ENCODE results near the gene ABHD10.

Gene ABHD10

DNA sequence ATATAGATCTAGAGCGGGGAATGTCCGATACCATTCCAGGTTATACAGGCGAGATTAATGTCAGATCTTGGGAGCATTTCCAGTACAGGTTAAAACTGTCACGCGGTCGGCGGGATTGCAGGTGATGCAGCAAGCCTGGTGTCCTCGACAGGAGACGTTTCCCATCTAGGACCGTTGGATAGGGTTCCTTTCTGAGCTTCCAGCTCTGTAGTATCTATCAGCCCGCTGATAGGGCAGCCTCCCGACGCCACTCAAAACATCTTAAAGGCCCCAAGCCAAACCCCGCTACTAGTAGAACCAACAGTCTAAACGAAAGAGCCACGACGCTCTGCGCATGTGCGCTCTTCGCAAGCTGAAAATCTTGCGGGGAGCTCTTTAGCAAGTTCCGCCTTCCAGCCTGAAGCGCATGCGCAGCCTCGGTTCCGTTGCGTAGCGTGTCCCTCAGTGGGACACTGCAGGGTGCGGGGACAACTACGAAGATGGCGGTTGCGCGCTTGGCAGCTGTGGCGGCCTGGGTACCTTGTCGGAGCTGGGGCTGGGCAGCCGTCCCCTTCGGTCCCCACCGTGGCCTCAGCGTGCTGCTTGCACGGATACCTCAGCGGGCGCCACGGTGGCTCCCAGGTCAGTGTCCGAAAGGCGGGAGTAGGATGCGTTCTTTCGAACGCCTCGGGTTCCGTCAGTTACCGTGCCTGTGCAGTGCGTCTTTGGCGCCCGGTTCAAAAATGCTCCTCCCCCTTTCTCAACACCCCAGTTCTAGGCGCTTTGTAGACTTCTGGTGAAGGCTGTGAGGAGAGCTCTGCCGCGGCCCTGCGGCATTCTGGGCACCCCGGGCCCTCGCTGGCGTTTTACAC, at the start of gene ABHD10:
Gene ABHD10 (plus strand): TSS at position 444 of the 851 bp plus-strand sequence. CDS start 36 bp downstream, at position 480.
- peak; percentile 97 for DNase-seq

DNA sequence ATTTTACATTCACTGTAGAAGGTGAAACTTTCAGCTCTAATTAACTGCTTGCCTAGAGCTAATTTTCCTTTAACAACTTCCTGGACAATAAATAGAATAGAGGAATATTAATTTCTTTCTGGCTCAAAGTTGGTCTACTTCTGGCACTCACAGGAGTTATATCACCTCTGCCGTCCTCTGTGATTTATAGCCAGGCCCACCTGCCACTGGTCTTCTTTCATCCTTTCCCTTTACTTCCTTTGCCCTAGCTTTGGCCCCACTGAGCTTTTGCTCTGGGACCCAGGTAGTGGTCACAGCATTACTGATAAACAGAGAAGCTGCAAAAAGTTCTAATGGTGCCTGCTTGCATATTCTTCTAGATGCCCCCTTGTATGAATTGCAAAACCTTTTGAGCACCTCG, 49.3 kb upstream of the ABHD10 start:
- DNase-seq, result no peak

DNA sequence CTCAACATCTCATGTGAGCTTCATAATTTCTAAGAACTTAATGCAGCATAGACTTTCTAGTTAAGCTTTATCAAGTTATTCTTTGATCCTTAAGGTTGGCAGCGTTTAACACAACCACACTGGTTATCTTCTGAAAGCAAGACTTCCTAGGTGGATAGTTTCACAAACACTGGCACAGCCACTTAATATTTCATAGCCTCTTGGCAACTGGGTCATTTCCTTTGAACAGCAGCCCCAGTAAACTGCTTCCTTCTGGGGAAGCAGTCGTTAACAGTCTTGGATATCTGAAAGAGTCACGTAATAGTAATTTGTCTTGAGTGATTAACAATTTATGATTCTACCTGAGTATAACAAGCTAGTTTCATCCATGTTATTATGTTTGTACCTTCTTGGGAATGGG, 45.9 kb upstream of the ABHD10 start:
- DNase-seq, result no peak

DNA sequence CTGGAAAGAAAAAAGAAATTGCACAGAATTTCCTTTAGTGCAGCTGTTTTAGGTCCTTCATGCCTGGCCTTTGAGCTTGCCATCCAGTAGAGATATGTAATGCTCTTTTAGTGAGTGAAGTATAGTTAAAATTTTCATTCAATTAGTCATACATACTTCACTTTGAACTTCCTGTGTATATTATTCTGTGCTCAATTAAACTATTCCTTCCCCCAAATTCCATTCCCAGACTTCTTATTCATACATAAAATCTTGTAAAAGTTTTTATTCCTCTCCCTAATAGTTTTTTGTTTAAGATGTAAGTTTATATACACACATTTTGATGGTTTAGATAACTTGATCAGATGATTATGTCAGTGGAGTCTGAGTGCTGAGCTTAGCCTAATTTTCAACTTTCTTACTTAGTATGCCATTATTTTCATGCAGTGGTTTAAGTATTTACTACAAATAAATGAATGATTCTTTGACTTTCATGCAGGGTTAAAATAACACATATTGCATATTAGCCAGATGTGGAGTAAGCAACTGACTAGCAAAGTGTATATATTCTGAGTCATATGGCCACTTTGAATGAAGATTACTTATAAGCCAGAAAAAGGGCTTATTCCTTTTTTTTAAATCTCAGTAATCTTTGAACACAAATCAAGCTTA, 42.5 kb upstream of the ABHD10 start:
- peak; percentile 56 for DNase-seq

DNA sequence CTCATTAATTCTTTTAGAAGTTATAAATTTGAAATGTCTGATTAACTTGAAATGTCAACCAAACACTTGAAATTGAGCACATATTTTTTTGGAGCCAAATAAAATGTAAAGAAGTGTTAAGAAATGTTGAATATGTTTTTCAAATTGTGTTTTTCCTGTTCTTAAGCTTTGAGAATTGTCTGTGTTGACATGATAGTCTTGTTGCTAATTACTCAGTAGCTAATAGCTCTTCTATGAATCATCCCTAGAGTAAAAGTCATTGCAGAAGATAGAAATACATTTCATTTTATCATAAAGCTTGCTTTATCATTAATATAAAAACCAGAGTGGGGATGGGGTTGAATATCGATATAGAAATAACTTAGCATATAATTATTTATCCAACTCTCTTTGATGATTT, 41.9 kb upstream of the ABHD10 start:
- no peak for DNase-seq

DNA sequence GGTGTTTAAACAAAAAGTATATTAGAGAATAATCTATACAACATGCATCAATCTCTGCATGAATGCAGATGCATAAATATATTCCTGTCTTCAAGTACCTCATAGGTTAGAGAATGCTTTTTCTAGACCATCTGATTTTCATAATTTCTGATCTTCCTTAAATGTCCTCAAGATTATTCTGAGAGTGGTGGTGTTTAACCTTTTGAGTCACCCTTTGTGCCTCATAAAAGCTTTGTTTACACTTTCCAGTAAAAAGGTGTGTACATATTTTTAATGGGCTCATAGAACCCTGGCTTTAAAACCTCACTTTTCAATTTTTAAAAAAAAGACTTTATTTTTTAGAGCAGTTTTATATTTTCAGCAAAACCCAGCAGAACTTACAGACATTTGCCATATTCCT, 41.0 kb upstream of the ABHD10 start:
- DNase-seq, result no peak

DNA sequence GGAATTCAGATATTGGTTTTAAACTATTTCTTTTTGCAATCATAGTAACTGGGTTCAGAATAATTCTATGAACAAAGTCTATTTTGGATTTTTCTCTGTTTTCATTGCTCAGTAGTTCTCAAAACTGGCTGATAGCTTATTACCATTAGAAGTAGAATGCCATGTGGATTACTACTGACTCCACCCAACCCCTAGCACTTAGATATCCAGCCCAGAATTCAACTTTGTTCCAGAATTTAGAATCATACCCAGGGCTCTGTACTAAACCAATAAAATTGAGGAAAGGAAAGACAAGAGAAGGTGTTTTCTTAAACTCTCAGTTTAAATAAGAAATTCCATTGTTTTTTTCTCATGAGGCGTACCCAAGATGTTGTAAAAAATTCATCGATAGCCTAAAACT, 39.0 kb upstream of the ABHD10 start:
- DNase-seq, result no peak

DNA sequence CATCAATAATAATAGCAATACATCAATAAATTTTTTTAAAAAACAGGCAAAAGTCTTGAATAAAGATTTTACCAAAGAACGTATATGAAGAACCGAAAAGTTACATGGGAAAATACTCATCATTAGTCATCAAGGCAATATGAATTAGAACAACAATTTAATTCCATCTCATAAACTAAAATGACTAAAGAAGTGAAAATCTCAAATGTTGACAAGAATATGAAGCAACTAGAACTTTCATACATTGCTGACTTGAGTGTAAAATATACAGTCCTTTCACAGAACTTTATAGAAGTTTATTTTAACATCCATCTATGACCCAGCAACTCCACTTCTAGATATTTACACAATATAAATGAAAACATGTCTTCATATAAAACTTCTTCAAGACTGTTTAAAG, 35.3 kb upstream of the ABHD10 start:
- DNase-seq, result no peak

DNA sequence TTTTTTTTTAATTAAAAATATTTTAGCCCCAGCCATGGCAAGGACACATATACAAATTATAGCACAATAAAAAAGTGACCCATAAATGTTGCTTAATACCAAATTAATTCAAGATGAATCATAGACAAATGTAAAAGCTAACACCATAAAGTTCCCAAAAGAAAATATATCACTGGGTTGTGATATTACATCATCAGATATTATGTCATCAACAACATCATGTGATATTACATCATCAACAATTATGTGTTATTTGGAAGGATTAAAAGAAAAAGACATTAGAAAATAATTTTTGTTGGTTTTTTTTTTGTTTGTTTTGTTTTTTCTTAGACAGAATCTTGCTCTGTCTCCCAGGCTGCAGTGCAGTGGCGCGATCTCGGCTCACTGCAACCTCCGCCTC, 34.5 kb upstream of the ABHD10 start:
- no peak for DNase-seq

DNA sequence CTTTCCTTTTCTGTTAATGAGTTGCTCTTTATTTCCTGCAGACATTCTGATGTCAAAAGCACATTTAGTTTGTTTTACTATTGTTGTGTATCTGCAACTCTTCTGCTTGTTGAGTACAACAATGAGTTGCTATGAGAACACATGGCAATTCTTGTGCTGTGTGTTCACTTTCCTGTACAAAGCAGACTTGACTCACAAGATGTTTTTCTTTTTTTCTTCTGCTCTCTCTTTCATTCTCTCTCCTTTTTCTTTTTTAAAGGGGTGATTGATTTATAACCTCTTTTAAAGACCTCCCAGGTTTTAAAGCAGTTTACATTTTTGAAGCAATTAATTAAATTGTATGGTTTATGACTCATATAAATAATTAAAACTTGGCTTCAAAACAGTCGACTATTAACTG, 31.6 kb upstream of the ABHD10 start:
- no peak for DNase-seq

DNA sequence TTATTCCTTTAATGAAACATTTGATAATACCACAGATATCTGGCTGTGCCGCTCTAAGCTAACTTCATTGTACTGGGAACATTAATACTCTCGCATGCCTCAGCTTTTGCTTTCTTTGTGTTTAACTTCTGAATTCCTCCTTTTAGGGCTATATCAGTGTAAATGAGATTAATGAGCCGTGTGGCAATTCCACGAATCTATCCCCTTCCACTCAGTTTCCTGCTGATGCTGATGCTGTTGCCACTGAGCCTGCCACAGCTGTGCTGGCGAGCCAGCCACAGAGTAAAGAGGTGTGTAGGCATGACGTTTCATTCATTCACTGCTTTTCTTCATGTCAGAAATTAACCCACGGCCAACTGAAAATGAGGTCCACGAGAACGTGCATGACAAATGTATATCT, 30.0 kb upstream of the ABHD10 start:
- DNase-seq, result no peak

DNA sequence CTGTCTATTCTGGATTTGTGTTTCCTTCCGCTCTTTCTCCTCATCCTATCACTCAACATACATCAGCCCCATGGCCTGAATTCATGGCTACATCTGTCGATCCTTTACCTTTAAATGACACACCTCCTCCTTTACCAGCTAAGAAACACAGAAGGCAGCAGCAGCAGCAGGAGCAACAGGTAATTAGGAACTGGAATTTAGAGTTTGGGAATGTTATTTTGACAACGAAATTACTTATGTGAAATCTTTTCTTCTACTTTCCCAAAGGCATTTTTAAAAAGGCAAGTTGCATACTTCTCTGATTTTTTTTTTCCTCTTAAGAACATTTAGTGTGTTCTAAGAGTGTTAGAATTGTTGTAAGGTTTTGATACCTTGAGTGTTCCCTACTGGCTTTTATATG, 29.1 kb upstream of the ABHD10 start:
- DNase-seq, result no peak

DNA sequence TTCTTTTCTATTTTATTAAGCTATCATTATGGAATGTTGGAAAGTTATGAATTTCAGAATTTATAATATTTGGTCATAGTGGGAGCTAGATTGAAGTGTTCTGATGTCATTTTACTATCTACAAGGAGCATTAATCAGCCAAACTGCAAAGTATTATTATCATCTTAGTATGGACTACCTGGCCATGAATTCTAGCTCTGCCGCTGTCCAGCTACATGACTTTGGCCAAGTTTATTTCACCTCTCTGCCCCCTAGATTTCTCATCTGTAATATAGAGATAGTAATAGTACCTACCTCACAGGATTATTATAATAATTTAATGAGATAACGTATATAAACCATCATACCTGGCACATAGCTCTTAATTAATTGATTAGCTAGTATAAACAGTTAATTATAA, 27.8 kb upstream of the ABHD10 start:
- DNase-seq, result no peak

DNA sequence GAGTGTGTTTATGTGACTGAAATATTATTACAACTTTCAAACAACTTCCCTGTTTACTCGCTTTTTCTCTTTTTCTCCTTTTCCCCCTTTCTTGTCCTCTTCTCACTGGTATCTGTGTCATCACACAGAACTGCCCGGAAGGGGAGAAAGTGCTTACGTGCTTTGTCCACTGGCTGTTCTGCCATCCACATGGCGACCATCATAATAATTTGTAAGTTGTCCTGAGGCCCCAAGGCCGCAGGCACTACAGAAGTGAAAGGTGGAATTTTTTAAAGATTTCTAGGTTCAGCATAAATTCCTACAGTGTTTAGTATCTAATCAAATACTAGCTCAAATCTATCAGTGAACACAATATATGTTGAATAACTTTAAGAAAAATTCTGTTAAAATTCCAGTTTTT, 26.7 kb upstream of the ABHD10 start:
- DNase-seq, result no peak

DNA sequence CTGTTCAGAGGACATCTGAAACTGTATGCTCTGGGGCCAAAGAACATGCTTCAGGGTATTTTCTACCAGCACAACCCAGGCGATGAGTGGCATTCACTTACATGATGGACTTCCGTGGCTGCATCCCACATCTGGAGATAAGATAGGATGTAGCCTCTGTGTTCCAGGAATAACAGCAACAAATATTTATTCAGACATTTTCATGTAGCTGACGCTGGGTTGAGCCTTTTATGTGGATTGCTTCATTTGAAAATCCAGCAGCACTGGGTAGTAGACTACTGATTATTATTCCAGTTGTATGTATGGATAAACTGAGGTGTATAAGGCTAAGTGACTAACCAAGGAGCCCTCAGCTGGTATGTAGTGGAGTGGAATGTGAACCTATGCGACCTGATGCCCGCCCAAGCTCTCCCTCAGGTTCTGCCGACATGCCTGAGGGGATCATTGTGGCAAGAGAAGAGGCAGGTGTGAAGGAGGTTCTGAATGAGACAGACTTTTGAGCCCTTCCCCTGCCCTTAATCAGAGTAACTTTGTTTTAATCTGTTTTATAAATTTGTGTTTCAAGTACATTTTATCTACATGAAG, 25.9 kb upstream of the ABHD10 start:
- no peak for DNase-seq

DNA sequence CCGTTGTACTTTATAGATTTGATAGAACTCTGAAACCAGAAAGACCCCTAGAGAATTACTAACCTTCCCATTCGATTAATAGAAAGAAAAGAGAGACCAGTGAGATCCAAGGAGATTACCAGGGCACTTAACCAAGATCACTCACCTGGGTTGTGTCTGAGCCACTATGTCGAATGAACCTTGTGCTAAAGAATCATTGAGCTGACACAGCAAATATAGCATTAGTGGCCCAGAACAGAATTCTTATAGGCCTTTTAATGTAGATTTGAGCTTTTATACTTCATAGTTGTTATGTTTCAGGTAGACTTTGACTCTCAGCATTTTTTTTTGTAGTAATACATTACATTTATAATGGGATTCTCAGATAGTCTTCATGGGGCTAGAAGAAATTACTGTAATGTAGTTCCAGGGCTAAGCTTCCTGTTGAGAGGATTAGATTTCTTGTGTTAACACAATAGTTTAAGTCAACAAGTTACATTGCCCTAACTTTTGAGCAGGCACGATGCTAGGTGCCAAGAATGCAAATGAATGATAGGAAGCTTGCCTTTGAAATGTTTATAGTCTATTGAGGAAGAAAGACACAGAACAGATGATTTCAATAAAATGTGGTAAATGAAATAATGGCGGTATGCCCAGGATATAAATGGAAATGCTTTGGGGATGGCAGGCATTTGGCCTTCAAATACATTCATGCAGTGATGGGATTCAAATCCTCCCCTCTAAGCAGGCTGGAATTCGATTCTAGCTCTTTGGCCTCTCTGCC, 24.4 kb upstream of the ABHD10 start:
- DNase-seq, result no peak

DNA sequence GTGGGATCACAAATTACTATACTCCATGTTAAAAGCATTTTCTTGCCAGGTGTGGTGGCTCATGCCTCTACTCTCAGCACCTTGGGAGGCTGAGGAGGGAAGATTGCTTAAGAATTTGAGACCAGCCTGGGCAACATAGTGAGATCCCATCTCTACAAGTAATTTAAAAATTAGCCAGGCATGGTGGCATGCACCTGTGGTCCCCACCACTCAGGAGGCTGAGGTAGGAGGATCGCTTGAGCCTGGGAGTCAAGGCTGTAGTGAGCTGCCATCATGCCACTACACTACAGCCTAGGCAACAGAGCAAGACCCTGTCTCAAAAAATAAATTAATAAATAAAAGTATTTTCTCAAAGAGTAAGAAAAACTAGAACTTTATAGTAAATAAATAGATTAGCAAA, 22.9 kb upstream of the ABHD10 start:
- DNase-seq, result no peak

DNA sequence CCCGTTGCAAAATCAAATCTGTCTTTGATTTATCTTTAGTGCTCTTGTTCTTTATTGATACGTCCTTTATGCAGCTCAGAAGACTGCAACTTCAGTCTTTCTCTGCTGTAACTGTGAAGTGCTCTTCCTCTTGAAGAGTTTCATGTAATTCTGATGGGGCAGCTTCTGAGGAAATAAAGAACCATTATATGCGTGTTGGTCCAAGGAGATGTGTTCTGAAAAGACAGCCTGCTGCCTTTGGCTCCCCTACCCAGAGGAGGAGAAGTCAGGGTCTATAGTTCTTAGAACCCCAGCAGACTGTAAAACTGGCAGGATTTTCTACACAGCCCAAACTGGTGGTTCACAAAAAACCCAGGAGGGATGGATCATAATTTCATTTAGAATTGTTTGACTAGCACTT, 22.4 kb upstream of the ABHD10 start:
- no peak for DNase-seq

DNA sequence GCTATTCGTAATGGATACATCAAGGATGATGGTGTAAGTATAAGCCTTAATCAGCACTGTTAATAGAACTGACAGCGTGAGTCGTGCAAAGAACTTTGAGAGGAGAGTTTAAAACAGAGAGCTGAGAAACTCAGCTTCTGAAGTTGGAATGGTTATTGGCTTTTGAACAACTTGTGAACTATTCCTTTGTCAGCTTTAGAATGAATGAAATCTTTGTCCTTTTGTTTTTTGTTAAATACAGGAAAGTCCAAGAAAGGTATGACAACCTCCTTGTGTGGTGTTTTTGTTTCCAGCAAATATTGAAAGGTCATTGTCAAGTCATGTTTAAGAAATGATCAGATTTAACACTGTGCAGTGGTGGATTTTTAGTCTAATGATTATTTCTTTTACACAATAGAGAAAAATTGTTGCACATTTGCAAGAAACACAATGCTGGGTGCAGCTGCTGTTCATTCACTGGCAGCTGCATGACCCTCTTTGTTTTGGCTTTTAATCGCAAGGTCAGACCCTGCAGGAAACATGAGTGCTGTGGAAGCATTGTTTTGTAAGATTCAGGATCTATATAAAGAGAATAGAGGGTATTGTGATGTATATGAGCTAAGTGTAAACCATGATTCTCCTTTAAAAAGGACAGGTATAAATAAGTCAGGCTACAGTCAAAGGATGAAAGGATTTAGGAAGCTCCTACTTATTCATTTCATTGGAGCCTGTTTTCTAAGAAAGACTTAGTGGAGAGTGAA, 21.7 kb upstream of the ABHD10 start:
- no peak for DNase-seq

DNA sequence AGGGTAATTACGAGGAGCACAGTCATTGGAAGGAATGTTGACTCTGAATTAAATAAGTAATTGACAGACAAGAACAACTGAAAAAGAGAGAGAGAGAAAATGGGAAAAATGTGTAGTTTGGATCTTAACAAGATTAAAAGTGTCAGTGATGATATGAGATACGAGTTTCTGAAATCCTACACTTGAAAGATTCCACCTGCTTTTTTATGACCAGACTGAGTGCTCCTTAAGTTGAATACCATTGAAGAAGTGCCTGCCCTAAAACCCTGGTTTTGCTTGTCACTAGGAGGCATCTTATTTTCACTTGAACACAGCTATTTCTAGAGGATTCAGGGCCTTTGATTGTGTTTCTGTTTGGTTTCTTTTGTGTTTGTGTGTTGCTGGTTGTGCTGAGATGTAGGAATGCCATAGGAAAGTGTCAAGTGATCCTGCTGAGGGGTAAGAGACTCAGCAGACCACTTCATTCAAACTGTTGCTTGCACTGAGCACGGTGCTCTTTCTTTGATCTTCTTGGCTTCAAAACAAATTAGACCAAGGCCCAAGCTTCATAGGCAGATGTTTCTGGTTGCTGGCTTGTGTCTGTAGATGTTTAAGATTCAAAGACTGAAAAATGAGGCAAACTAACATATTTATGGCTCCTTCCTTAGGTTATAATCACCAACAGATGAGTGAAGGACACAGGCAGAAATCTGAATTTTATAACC, 17.2 kb upstream of the ABHD10 start:
- no peak for DNase-seq

DNA sequence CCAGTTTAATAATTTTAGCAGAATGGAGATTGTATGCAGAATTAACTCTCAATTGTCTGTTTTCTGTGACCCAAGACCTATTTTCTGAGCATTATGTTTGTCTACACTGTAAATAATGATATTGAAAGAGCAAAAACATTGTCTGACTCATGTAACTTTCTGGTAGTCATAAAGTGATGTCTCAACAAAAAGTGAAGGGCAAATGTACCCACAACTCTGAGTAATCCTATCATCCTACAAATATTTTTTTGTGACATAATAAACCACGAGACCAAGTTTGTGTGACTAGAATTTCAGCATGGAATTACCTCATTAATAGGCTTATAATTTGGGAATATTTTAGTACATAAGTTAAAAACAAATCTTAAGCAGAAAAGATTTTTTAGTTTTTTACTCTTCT, 15.4 kb upstream of the ABHD10 start:
- peak; percentile 60 for DNase-seq

DNA sequence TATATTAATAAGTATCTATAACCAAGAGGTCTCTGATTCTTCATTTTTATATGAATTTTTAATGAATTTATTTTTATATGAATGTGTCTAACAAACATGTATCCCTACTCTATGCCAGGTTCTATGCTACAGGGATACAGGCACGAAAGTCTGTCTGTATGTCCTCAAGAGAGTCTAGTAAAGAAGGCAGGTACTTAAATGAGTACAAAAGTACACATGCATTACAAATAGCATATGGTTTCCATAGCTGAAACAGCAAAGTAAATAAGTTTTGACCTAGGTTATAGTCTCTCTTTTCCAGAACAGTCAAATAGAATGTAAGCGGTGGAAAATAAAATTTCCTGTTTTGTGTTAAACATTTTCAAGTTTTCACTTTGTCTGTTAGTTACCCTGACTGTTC, 13.3 kb upstream of the ABHD10 start:
- no peak for DNase-seq

Measured in NCI-H226 (cell line).